ENCODE measurements around the gene AARS2.

AARS2 gene

GRCh38 chr6:44298055-44298803 is 14.9 kb downstream of the AARS2 start:
- no peak for DNase-seq

DNA sequence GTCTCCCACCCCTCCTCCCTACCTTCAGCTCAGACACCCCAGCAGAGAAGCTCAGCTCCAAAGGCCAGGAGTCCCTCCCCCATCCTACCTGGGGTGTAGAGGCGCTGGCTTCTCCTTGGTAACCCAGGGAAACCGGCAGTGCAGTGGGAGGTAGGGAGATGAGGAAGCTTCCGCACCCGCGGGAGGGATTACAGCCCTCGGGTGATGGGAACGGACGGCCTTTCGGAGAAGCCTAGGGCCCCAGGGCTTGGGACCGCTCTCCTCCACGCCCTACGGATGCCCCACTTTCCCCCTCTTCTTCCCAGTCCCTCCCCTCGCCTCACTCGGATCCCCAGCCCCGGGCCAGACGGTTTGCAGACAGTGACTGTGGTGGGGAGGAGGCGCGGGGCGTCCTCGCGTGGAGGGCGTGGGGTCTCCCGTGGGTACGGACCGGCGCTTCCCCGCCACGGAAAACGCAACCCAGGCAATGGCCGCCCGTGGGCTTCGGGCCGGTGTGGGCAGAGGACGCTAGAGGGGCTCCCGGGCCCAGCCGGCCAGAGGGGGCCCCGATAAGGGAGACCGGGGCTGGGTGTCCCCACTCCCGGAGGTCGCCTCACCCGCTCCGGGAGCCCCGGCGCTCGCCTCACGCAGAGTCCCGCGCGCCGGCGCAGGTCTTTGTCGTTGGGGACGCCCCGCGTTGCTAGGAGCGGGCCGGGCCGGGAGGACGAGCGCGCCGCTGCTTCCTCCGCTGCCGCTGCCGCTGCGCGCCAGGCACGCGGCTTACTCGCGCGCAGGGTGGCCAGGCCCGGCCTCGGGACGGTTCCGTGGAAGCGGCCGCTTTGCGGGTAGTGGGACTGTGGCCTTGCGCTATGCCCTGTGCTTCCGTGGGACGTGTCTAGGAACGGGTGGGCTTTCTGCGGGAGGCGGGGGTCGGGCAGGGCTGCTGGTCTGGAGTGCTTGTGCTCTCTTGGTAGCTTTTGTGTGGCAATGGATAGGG is 15.8 kb downstream of the AARS2 start:
- no peak for DNase-seq

DNA sequence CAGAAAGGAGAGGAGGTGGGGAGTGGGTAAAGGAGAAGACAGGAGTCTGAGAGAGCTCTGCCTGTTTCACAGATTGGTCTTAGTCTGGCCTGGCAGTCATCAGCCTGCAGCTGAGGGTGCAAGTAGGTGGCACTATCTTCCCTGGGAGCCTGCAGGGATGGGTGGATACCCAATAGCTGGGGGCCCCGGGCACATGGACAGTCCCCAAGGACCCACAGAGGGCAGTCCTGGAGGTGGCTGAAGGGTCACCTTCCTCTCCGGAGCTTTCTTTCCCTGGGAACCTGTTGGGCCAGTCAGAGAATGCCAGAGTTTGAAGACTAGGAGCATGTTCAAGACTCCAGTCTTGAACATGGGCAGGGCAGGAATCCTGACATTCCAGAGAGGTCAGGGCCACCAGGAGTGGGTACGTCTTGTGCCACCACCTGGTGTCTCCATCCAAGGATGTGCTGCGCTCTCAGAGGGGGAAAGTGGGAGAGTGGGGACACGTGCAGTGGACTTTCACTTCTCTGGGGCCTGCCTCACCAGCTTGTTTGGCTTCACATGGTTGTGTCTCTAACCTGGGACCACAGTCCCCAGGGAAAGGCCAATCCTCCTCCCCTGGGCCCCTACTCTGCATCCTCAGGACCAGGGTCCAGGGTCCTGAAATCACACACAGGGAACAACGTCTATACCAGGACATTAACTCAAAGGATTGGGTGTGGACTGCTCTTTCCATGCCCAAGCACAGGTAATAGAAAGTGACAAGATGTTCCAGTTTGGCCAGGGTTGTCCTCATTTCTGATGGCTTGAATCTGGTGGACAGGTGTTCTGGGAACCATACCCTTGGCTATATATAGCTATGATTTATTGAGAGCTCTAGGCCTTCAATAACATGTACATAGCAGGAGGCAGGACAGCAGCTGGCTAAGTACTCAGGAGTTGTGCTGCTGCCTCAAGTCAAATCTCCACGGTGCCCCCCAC is 18.0 kb downstream of the AARS2 start:
- no peak for DNase-seq

- DNase-seq, result no peak
These were observed 20.3 kb downstream of the AARS2 start for GRCh38 chr6:44292661-44293365.

DNA sequence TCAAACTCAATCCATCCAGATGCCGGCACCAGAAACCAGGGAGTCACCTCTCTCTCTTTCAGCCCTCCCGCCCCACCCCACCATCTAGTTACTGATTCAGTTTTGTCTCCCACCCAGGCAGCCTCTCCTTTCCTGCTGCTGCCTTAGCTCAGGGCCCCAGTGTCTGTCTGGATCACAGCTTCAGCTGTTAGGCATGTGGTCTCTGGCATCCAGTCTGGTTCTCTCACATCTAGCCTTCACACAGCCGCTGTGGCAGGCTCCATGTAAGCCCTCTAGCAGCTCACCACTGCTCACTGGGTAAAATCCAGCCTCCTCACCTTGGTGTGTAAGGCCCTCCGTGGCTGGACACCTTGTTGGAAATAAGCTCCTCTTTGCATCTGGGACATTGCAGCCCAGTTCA is 21.3 kb downstream of the AARS2 start:
- no peak for DNase-seq

- no peak for DNase-seq
These were observed 23.4 kb downstream of the AARS2 start for GRCh38 chr6:44289726-44290260.

DNA sequence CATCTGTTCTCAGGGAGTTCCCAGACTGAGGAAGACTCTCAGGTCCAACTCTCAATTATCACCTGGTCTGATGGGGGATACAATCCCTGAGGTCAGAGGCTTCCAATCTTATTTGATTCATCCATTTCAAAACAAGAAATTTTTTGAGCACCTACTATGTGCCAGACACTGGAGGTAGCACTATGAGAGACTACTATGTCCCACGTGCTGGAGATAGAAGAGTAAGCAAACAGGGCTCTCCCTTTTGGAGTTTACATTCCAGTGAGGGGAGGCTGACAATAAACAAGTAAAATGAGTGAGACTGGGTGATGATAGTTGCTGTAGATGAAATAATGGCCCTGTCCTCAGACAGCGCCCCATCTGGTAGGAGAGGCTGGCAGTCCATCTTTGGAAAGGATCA is 26.4 kb downstream of the AARS2 start:
- no peak for DNase-seq

- DNase-seq, result no peak
These were observed 26.9 kb downstream of the AARS2 start for GRCh38 chr6:44286285-44286565.

DNA sequence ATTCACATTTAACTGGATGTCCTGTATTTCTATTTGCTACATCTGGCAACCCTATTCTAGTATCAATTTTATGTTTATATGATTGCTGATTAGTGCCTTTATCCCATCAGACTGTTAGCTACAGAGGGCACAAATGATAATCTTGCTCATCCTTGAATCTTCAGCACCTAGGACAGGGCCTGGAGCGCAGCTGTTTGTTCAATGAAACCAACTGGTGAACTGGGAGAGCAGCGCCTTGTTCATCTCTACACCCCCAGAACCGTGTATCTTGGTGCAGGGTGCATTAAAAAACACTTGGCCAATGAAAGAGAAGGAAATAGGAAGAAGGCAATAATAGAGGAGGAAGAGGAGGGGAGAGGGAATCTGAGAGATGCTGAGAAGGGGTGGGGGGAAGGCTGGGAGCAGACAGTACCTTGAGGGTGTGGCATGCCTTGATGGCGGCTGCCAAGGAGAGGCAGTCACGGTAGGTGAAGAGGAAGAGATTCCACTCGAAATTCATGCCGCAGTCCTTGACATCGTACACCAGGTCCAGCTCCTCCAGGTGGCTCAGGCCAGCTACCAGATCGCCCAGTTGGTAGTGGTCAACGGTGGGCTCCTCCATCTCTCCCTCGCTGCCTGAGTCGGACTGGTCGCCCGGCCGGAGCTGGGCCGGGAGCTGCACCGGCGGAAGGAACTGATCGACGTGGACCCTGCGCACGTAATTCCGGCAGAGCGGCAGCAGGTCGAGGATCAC is 27.4 kb downstream of the AARS2 start:
- DNase-seq, result no peak

DNA sequence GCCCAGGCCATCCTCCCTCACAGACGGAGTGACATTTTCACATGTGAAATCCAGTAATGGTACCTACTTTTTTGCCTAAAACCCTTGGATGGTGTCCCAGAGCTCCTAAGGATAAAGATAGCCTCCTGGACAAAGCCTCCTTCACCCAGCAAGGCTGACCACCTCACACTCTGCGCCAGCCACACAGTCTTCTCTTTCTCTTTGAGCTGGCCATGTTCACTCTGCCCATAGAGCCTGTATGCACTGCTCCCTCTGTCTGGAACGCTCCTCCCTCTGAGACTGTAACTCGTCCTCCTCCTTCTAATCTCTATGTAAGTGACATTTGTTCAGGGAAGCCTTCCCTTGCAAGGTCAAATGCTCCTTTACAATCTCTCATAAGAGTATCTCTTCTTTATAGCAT is 28.3 kb downstream of the AARS2 start:
- no peak for DNase-seq

DNA sequence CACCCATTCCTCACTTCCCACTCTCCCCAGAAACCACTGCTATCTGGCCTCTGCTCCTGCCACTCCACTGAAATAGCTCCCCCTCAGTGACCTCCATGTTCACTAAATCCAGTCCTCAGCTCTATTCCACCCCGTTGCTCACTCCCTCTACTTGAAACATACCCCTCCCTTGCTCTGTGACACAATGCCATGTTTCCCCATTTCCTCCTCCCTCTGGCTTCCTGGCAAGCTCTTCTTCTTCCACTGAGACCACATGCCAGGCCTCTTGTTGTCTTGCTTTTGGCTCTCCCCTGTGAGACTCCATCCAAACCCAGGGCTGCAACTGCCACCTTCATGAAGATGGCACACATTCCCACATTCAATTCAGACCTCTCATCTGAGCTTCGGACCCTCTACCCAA is 29.0 kb downstream of the AARS2 start:
- DNase-seq, result no peak

DNA sequence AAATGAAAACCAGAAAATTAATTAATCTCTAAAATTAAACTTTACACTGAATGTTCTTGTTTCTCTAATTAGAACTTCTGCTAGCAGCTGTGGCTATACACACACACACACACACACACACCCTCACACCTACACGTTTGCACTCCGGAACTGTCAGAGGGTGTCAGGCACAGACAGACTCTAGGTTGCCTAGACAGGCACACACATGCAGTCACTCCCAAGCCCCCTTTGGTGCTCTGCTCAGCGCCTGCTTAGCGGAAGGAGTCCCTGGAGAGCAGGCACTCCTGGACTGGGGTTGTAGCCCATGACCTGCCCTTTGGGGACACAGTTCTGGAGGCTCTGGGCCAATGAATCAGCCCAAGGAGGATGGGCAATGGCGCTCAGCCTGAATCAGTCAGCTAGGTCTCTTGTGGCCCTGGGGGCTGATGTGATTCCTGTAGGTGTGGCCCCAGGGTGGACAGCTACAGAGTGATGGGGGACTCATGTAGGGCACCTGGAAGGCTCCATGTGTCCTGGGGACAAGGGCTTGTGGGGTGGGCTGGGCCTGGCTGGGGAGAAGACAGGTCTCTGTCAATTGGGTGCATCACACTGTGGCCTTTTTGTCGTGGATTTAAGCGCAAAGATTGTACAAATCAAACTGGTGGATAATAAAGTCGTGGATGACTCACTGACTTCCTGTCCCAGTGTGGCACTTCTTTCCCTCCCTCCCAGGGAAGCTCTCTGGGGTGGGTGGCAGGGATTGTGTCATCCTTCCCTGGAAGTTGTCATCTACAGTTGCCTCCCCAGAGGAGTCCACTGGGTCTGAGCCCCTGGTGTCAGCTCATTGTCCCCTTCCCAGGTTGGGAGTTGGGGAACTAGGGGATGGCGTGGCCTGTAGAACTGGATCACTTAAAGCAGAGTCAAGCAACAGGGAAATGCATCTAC is 34.1 kb downstream of the AARS2 start:
- no peak for DNase-seq

DNA sequence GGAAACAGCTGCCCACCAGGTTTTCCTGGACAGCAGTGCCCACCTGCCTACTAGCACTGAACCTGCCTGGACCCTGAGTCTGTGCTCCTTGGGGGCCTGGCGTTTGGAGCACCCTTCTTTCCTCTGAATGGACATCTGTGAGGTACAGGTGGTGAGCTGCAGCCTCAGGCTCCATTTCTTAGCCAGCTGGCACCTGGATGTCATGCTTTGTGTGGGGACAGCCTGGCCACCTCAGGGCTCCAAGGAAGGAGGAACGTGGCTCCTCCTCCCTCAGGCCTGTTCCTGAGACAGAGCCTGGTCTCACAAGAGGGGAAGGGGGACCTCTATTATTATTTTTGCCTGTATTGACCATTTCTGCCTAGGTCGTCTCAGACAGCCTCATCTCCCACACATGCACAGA is 34.8 kb downstream of the AARS2 start:
- no peak for DNase-seq

DNA sequence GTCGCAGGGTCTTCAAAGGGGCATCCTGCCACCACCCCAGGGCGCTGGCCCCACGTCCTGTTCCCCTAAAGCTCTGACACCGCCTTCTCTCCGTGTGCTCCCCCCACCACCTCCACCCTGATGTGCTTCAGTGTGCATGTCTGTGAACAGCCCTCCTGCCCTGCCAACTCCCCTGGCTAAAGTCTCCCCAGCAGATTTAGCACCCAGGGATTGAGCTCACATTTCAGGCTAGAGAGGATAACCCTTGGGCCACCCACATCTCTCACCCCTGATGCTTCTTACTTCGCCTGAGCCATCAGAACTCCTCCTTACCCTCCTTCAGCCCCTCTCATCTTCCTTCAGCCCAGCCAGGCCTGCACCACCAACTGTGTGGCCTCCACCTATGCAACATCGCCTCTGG is 35.4 kb downstream of the AARS2 start:
- DNase-seq, result no peak

DNA sequence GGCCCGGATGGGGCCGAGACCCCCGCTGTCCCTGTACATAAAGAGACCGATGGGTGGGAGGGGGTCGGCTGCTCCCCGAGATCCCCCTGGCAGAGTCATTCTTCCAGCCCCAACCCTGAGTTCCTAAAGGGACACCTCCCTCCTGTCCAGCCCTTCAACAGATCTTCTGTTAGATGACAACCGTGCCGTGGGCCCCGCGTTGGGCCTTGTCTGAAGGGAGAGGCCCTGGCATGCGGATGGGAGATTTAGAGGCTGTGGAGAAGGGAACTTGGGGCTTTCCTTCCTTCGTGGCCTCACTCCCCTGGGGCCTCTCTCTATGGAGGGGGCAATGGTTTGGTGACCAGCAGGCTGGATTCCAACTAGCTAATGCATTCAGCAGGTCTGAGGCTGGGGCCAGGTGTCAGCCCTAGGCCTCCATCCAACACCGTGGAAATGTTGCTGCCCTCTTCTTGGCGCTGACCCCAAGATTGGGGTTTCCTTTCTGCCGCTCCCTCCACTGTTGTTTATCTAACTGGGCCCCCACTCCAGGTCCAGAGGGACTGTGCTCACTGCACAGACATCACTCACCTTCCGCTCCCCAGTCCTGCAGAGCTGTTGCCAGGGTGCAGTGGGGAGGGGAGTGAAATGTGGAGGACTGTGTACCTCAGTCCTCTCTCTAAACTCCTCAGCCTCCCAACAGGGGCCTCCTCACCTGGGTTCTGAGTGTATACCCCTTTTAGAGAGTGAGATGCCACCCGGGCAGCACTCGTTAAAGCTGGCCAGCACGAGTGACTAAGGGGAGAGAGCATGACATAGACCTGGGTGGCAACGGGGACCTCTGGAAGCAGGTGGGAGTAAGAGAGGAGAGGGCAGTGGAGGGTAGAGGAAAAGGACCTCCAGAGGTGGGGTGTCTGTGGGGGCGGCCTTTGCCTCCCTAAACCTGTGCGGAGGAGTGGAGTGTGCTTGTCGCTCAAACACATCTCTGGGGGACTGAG is 36.2 kb downstream of the AARS2 start:
- no peak for DNase-seq

GRCh38 chr6:44275749-44276648 is 37.1 kb downstream of the AARS2 start:
- DNase-seq, result no peak

DNA sequence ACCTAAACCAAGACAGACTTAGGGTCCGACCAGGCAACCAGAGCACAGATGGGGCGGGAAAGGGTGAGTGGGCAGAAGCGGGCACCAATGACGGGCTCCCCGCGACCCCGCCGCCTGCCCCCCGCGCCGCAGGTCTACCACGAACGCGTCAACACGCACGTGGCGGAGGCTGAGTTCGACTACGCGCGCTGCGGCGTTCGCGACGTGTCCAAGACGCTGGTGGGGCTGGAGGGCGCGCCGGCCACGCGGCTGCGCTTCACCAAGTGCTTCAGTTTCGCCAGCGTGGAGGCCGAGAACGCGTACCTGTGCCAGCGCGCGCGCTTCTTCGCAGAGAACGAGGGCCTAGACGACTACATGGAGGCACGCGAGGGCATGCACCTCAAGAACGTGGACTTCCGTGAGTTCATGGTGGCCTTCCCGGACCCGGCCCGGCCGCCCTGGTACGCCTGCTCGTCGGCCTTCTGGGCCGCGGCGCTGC is 37.8 kb downstream of the AARS2 start:
- DNase-seq, result no peak

DNA sequence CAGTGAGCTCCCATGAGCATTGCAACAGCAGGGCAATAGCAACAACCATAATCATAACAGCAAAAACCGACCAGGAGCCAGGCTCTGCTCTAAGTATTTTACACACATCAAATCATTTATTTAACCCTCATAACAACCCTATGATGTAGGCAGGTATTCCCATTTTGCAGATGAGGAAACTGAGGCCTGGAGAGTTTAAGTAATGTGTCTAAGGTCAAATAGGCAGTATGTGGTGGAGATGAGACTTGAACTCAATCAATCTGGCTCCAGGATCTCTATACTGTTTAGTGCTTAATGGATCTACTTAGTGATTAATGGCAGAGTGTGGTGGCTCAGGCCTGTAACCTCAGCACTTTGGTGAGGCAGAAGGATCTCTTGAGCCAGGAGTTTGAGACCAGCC is 39.5 kb downstream of the AARS2 start:
- DNase-seq, result no peak

All from cortex of kidney (tissue), 1 donor.